Upper lobe of left lung (tissue), 4 donors: ENCODE results near the gene PHACTR1.

Experiments used
- EP300 ChIP-seq, 4 donors: sonication (generic); formaldehyde crosslinking; IDR thresholded peaks; one replicate each; pipeline ENCODE4 v1.5.1; 2017; ENCODE audit warnings: antibody characterized with exemption in 4 of 4, control low read depth in 2 of 4
- POLR2AphosphoS5 ChIP-seq, 2 donors: sonication (generic); formaldehyde crosslinking; IDR thresholded peaks; one replicate each; pipeline ENCODE4 v1.5.1; 2017; ENCODE audit warnings: antibody characterized with exemption in 2 of 2
- TF ChIP-seq, protein P1 (sequence below), 6 experiments: fragments of 450-650 bp in 4 of 6; fragments of 200-600 bp in 2 of 6; sonication (generic) in 2 of 6; IDR thresholded peaks; one replicate each; pipeline ENCODE4 v1.5.1; 2016 to 2019; ENCODE audit warnings: antibody characterized with exemption in 6 of 6

- TF ChIP-seq, protein P1, sequence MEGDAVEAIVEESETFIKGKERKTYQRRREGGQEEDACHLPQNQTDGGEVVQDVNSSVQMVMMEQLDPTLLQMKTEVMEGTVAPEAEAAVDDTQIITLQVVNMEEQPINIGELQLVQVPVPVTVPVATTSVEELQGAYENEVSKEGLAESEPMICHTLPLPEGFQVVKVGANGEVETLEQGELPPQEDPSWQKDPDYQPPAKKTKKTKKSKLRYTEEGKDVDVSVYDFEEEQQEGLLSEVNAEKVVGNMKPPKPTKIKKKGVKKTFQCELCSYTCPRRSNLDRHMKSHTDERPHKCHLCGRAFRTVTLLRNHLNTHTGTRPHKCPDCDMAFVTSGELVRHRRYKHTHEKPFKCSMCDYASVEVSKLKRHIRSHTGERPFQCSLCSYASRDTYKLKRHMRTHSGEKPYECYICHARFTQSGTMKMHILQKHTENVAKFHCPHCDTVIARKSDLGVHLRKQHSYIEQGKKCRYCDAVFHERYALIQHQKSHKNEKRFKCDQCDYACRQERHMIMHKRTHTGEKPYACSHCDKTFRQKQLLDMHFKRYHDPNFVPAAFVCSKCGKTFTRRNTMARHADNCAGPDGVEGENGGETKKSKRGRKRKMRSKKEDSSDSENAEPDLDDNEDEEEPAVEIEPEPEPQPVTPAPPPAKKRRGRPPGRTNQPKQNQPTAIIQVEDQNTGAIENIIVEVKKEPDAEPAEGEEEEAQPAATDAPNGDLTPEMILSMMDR (IDR thresholded peaks at IDR 0.05), result no peak
- TF ChIP-seq POLR2AphosphoS5 (IDR thresholded peaks at IDR 0.05), result no peak
- no peak for TF ChIP-seq EP300 (IDR thresholded peaks at IDR 0.05)
These were observed 336.5 kb downstream of the PHACTR1 start for GRCh38 chr6:13053006-13053461.
